Hepatocyte (in vitro differentiated cells): ENCODE results near the gene ST3GAL4. TPM values are rescaled to one million over a fixed set of nuclear protein-coding genes. Genes with fewer than 3 reads are reported as not detected.

Experiments
- DNase-seq: peaks from one replicate; pipeline ENCODE4 v3.0.0-alpha.2; 2016; ENCODE audit warnings: low spot score
- H2AFZ ChIP-seq: fragments of 200-600 bp; sonication (generic); 2 replicates; pipeline ENCODE4 v1.6.0; 2016; ENCODE audit warnings: antibody characterized with exemption, mild to moderate bottlenecking
- H3K27ac ChIP-seq: fragments of 200-600 bp; sonication (generic); 2 replicates; pipeline ENCODE4 v1.5.1; 2016; ENCODE audit warnings: mild to moderate bottlenecking
- H3K27me3 ChIP-seq: fragments of 200-600 bp; sonication (generic); 2 replicates; pipeline ENCODE4 v1.6.1; 2016
- H3K36me3 ChIP-seq: fragments of 200-600 bp; sonication (generic); replicated peaks from 2 replicates; pipeline ENCODE4 v1.5.1; 2016; ENCODE audit warnings: low read depth; ENCODE audit not compliant: insufficient read depth
- H3K4me1 ChIP-seq: fragments of 200-600 bp; sonication (generic); 2 replicates; pipeline ENCODE4 v1.5.1; 2016; ENCODE audit warnings: mild to moderate bottlenecking, moderate library complexity; ENCODE audit not compliant: insufficient read depth
- H3K4me2 ChIP-seq: fragments of 200-600 bp; sonication (generic); 2 replicates; pipeline ENCODE4 v1.6.0; 2016
- H3K4me3 ChIP-seq: fragments of 200-600 bp; sonication (generic); 2 replicates; pipeline ENCODE4 v1.5.1; 2016; ENCODE audit warnings: mild to moderate bottlenecking
- H3K79me2 ChIP-seq: fragments of 200-600 bp; sonication (generic); 2 replicates; pipeline ENCODE4 v1.6.0; 2017; ENCODE audit warnings: mild to moderate bottlenecking
- H3K9me2 ChIP-seq: fragments of 200-600 bp; sonication (generic); replicated peaks from 2 replicates; pipeline ENCODE4 v1.6.0; 2017; ENCODE audit warnings: mild to moderate bottlenecking; ENCODE audit not compliant: insufficient read depth
- H3K9me3 ChIP-seq: fragments of 200-600 bp; sonication (generic); 2 replicates; pipeline ENCODE4 v1.5.1; 2016; ENCODE audit warnings: low read depth, mild to moderate bottlenecking
- H4K20me1 ChIP-seq: fragments of 200-600 bp; sonication (generic); 2 replicates; pipeline ENCODE4 v1.6.0; 2016; ENCODE audit warnings: mild to moderate bottlenecking; ENCODE audit not compliant: insufficient read depth, poor library complexity, severe bottlenecking
- CTCF ChIP-seq: fragments of 200-600 bp; sonication (generic); IDR thresholded peaks from 2 replicates; pipeline ENCODE4 v1.5.1; 2016; ENCODE audit warnings: antibody characterized with exemption, mild to moderate bottlenecking; ENCODE audit not compliant: poor library complexity
- EZH2 ChIP-seq: fragments of 200-600 bp; sonication (generic); IDR thresholded peaks from 2 replicates; pipeline ENCODE4 v1.6.1; 2016; ENCODE audit warnings: antibody characterized with exemption, mild to moderate bottlenecking, borderline replicate concordance
- EZH2phosphoT487 ChIP-seq: fragments of 200-600 bp; sonication (generic); IDR thresholded peaks from one replicate; pipeline ENCODE4 v1.6.1; 2018; ENCODE audit warnings: antibody characterized with exemption, mild to moderate bottlenecking, low read depth, moderate library complexity; ENCODE audit not compliant: unreplicated experiment, severe bottlenecking
- WGBS: methylation state at CpG from one replicate; pipeline ENCODE4 v1.1.6; 2016; ENCODE audit warnings: low lambda C conversion rate; ENCODE audit errors: missing lambda C conversion rate; 5-methylcytosine and 5-hydroxymethylcytosine counted together
- polyA plus RNA-seq: library from polyadenylated mRNA; unstranded; fragments of >200 nt; fragmentation: Nextera tagmentation; extraction: Ambion mirVana; gene quantifications from 2 replicates; pipeline ENCODE4 v1.2.1, GENCODE V29; 2016
- total RNA-seq: library from RNA; depleted of rRNA; stranded (reverse); fragments of >200 nt; gene quantifications from 2 replicates; pipeline ENCODE4 v1.2.3, GENCODE V29; 2014

The ST3GAL4 gene
- total and polyA plus RNA-seq, 2 experiments from 2014 or later = 31.0 to 31.5 TPM

- no peak overlapping the region for H2AFZ ChIP-seq
These were observed 59.6 kb downstream of the ST3GAL4 start for GRCh38 chr11:126415128-126415527.

GRCh38 chr11:126415669-126416420 is 60.4 kb downstream of the ST3GAL4 start:
- no peaks in the 10 kb centered on the region for H3K27me3 ChIP-seq
- H3K4me2 ChIP-seq = peak overlapping the region; percentile 78
- H3K27ac ChIP-seq = peak overlapping the region; percentile 91
- TF ChIP-seq EZH2 (no peak), CTCF (no peak), EZH2phosphoT487 (no peak)
- 85% methylated on average over 19 of the region's 19 CpGs for WGBS
- H3K9me2 ChIP-seq = no peaks in the 10 kb centered on the region
- H4K20me1 ChIP-seq = no peaks in the 10 kb centered on the region
- no peaks in the 10 kb centered on the region for H3K9me3 ChIP-seq
- H3K79me2 ChIP-seq = no peaks in the 10 kb centered on the region
- H3K4me3 ChIP-seq = no peak overlapping the region
- H3K36me3 ChIP-seq = no peaks in the 10 kb centered on the region
- peaks cover 22% of the 10 kb centered on the region for H3K4me1 ChIP-seq
- DNase-seq = peak; percentile 39
- H2AFZ ChIP-seq = peak overlapping the region; percentile 18

More at GRCh38 chr11:126415128-126415527, 59.6 kb downstream of the ST3GAL4 start:
- WGBS = 54% methylated on average over 7 of the region's 7 CpGs
- peak; percentile 65 for DNase-seq
- Histone ChIP-seq H3K36me3 (no peaks in the 10 kb centered on the region), H3K4me3 (no peak overlapping the region), H3K27ac (peak overlapping the region; percentile 91), H3K4me2 (peak overlapping the region; percentile 78), H3K27me3 (no peaks in the 10 kb centered on the region), H4K20me1 (no peaks in the 10 kb centered on the region), H3K9me3 (no peaks in the 10 kb centered on the region), H3K79me2 (no peaks in the 10 kb centered on the region), H3K4me1 (peaks cover 22% of the 10 kb centered on the region), H3K9me2 (no peaks in the 10 kb centered on the region)
- TF ChIP-seq EZH2phosphoT487 (no peak), EZH2 (no peak), CTCF (no peak)

GRCh38 chr11:126416542-126417090 is 61.1 kb downstream of the ST3GAL4 start:
- TF ChIP-seq CTCF = no peak
- TF ChIP-seq EZH2phosphoT487 = no peak
- TF ChIP-seq EZH2 = no peak

More at GRCh38 chr11:126416542-126417090, 61.1 kb downstream of the ST3GAL4 start:
- no peaks in the 10 kb centered on the region for H3K36me3 ChIP-seq
- peak overlapping the region; percentile 78 for H3K4me2 ChIP-seq
- no peaks in the 10 kb centered on the region for H3K9me3 ChIP-seq
- H3K9me2 ChIP-seq = no peaks in the 10 kb centered on the region
- H3K27ac ChIP-seq = peak overlapping the region; percentile 91
- H3K27me3 ChIP-seq = no peaks in the 10 kb centered on the region
- H4K20me1 ChIP-seq = no peaks in the 10 kb centered on the region
- peak; percentile 92 for DNase-seq
- H2AFZ ChIP-seq = peak overlapping the region; percentile 18
- WGBS = 12% methylated on average over 20 of the region's 52 CpGs
- H3K79me2 ChIP-seq = no peaks in the 10 kb centered on the region
- H3K4me3 ChIP-seq = no peak overlapping the region
- peaks cover 22% of the 10 kb centered on the region for H3K4me1 ChIP-seq
